Left kidney (tissue), 1 donor: ENCODE data around the gene EWSR1. TPM values are rescaled to one million over a fixed set of nuclear protein-coding genes. Genes with fewer than 3 reads are reported as not detected.

Experiments
- polyA plus RNA-seq: library from polyadenylated mRNA; unstranded; fragments of 120-200 nt; gene quantifications from one replicate; pipeline ENCODE4 v1.2.1, GENCODE V29; 2013; ENCODE audit not compliant: insufficient read length

Gene EWSR1
- polyA plus RNA-seq, 1 donor: 404 TPM

Other genes starting within 250 kb of the EWSR1 start
- 1.5 TPM for gene C22orf31, start 206.4 kb upstream of the EWSR1 start, polyA plus RNA-seq
- 22.3 TPM for gene KREMEN1, start 195.2 kb upstream of the EWSR1 start, polyA plus RNA-seq
- gene EMID1, start 62.4 kb upstream of the EWSR1 start, polyA plus RNA-seq: 67.6 TPM
- gene RHBDD3, start 287 bp upstream of the EWSR1 start, polyA plus RNA-seq: 25.4 TPM
- gene GAS2L1, start 38.4 kb downstream of the EWSR1 start, polyA plus RNA-seq: 5.9 TPM
- 0.40 TPM for gene RASL10A, start 47.4 kb downstream of the EWSR1 start, polyA plus RNA-seq
- 43.9 TPM for gene AP1B1, start 120.3 kb downstream of the EWSR1 start, polyA plus RNA-seq
- gene RFPL1, start 170.3 kb downstream of the EWSR1 start, polyA plus RNA-seq: 0.81 TPM
- gene NEFH, start 211.9 kb downstream of the EWSR1 start, polyA plus RNA-seq: 9.4 TPM